Islet of Langerhans (tissue), 1 donor: Measurements from ENCODE around the gene CPNE9.

Source experiments
- FAIRE-seq: peaks from one replicate; lab custom pipeline; 2011; peaks lifted over from hg19 to GRCh38; lab: Jason Lieb, UNC

The CPNE9 gene

DNA sequence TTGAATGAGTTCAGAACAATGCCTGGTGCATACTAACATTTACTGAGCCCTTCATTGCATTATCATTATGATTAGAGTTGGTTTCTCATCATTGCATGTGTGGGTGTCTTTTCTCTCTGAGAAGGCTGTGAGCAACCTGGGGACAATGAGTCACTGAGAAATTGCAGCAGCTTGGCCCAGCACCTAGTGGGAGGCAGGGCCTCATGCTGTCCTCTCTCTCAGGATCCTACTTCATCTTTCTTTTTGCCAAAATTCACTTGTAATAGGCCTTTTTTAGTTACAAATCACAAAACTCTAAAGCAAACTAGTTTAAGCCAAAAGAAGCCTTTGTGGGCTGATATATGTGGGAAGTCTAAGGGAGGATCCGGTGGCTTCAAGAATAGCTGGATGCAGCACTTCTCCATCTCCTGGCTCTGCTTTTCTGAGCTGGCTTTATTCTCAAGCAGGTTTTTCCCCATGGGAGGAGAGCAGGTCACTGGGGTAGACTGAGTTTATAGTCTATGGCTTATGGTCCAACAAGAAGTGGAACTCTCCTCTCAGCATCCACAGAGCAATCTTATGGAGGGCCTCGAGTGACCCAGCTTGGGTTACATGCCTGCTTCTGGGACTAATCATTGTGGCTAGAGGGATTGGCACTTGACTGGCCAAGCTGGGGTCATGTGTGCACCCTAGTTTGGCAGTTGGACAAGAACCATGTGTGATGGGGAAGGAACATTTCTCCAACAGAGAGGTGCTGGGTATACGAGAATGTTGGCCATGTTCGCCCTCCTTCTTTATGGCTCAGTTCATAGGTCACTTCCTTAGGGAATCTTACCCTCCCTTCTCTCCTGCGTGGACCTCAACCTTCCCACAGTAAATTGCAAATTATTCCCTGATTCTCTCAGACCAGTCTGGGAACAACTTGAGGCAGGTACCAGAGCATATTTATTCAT is 74.8 kb downstream of the CPNE9 start:
- no peak for FAIRE-seq

GRCh38 chr3:9779075-9779593 is 75.5 kb downstream of the CPNE9 start:
- FAIRE-seq = no peak
